HL-60 (cell line): Measurements from ENCODE around the gene GSK3A.

ENCODE experiments used
- DNase-seq, 2 experiments: peaks; one replicate each; pipeline ENCODE4 v3.0.0-alpha.2; 2010 to 2020; ENCODE audit warnings: low read depth in 1 of 2, low spot score in 1 of 2
- H3K27ac ChIP-seq: fragments of 250-450 bp; sonication (Bioruptor Pico); replicated peaks from 2 replicates; pipeline ENCODE4 v1.5.1; 2020; ENCODE audit warnings: mild to moderate bottlenecking, moderate library complexity
- H3K27me3 ChIP-seq: fragments of 250-450 bp; sonication (Bioruptor Pico); 2 replicates; pipeline ENCODE4 v1.5.1; 2021; ENCODE audit warnings: mild to moderate bottlenecking, moderate library complexity; ENCODE audit not compliant: insufficient read depth, poor library complexity, severe bottlenecking
- H3K4me3 ChIP-seq: replicated peaks from 2 replicates; pipeline ENCODE4 v1.5.1; 2011; ENCODE audit warnings: mild to moderate bottlenecking, control low read depth, low read length; ENCODE audit not compliant: insufficient read depth
- GABPA ChIP-seq: IDR thresholded peaks from 2 replicates; pipeline ENCODE4 v1.6.1; 2012; ENCODE audit warnings: low read depth
- POLR2AphosphoS5 ChIP-seq: IDR thresholded peaks from 2 replicates; pipeline ENCODE4 v1.6.1; 2012; ENCODE audit warnings: low read depth
- SPI1 ChIP-seq: IDR thresholded peaks from 2 replicates; pipeline ENCODE4 v1.6.1; 2012; ENCODE audit warnings: low read depth, mild to moderate bottlenecking, borderline replicate concordance
- TF ChIP-seq, protein P1 (sequence below): IDR thresholded peaks from 2 replicates; pipeline ENCODE4 v1.6.1; 2012; ENCODE audit warnings: low read depth; ENCODE audit not compliant: insufficient replicate concordance
- TF ChIP-seq, protein P2 (sequence below): IDR thresholded peaks from one replicate; pipeline ENCODE4 v1.5.1; 2011; ENCODE audit warnings: low read length, control low read depth, inconsistent platforms; ENCODE audit not compliant: insufficient read depth

Gene GSK3A

DNA sequence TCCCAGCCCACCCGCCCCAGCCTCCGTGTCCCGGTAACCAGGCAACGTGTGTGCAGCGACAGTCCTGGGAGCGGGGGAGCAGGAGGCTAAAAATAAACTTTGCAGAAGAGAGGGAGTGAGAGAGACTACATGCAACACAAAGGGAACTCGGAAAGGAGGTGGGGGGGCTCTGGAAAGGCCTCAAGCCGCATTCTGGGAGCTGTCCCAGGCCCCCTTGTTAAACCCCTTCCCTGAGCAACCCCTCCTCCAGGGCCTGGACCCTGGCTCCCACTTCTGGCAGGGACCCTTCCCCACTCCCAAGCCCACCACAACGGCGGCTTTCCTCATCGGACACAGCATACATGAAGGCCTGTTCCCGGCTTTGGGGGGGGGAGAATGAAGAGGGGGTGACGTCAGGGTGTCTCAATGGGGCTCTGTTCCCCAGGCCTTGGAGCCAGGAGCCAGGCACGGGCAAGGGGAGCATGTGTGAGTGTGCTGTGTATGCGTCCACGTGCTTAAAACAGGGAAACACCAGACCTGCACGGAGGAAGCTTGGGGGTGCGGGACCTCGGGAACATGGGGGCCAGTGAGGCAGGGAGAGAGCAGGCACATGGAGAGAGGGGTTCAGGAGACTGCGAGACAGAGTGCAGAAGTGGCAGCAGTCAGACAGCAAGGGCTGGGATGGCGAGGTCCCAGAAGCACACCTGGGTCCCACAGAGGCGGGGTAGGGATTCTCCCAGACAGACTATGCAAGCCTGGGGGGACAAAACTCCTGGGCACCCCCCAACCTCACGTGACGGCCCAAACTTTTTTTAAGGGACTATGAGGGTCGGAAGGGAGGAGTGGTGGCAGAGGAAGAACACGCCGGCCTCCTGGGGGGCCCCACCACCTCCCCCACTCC, 10.2 kb upstream of the GSK3A start:
- Histone ChIP-seq H3K4me3 (peak overlapping the region; percentile 92), H3K27me3 (peaks cover 7% of the 10 kb centered on the region), H3K27ac (peak overlapping the region; percentile 74)
- peak; percentile 28 for TF ChIP-seq POLR2AphosphoS5
- no peak for TF ChIP-seq GABPA
- DNase-seq, result peak; percentile 56 to 62

DNA sequence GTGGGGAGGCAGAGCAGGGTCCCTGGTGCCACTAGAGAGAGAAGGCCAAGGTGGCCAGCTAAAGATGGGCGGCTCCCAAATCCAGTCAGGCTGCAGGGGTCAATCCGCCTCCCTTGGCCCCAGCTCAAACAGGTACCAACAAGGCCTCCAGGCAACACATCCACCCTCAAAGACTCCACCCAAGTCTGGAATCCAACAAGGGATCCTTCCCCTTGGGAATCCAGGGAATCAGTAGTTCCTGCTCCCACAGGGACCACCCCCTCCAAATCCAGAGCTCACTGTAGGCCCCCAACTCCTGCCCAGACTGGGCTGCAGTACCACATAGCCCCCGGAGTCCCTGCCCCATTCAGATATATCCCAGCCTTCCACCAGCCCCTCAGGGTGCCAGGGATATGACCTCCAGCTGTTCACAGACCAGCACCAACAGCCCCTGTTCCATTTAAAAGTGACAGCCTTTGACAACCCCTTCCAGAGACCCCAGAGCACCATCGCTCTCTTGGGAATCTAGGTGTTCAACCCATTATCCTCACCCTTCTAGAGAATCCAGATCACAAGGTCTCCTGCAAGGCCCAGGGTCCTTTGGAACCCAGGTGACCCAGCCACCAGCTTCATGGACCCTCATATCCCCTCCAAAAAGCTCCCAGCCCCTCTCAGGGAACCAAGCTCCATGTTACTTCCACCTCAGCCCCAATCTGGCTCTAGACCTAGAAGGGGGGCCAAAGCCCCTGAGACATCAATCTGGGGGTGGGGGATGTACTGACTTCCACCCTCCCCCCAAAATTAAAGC, 9.4 kb upstream of the GSK3A start:
- peak overlapping the region; percentile 92; the same call in 1 of the 2 replicates for H3K4me3 ChIP-seq
- DNase-seq, result no peak
- TF ChIP-seq, protein P1, sequence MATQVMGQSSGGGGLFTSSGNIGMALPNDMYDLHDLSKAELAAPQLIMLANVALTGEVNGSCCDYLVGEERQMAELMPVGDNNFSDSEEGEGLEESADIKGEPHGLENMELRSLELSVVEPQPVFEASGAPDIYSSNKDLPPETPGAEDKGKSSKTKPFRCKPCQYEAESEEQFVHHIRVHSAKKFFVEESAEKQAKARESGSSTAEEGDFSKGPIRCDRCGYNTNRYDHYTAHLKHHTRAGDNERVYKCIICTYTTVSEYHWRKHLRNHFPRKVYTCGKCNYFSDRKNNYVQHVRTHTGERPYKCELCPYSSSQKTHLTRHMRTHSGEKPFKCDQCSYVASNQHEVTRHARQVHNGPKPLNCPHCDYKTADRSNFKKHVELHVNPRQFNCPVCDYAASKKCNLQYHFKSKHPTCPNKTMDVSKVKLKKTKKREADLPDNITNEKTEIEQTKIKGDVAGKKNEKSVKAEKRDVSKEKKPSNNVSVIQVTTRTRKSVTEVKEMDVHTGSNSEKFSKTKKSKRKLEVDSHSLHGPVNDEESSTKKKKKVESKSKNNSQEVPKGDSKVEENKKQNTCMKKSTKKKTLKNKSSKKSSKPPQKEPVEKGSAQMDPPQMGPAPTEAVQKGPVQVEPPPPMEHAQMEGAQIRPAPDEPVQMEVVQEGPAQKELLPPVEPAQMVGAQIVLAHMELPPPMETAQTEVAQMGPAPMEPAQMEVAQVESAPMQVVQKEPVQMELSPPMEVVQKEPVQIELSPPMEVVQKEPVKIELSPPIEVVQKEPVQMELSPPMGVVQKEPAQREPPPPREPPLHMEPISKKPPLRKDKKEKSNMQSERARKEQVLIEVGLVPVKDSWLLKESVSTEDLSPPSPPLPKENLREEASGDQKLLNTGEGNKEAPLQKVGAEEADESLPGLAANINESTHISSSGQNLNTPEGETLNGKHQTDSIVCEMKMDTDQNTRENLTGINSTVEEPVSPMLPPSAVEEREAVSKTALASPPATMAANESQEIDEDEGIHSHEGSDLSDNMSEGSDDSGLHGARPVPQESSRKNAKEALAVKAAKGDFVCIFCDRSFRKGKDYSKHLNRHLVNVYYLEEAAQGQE, result no peak
- no peak for TF ChIP-seq GABPA
- H3K27ac ChIP-seq, result peak overlapping the region; percentile 74
- H3K27me3 ChIP-seq, result peaks cover 7% of the 10 kb centered on the region

DNA sequence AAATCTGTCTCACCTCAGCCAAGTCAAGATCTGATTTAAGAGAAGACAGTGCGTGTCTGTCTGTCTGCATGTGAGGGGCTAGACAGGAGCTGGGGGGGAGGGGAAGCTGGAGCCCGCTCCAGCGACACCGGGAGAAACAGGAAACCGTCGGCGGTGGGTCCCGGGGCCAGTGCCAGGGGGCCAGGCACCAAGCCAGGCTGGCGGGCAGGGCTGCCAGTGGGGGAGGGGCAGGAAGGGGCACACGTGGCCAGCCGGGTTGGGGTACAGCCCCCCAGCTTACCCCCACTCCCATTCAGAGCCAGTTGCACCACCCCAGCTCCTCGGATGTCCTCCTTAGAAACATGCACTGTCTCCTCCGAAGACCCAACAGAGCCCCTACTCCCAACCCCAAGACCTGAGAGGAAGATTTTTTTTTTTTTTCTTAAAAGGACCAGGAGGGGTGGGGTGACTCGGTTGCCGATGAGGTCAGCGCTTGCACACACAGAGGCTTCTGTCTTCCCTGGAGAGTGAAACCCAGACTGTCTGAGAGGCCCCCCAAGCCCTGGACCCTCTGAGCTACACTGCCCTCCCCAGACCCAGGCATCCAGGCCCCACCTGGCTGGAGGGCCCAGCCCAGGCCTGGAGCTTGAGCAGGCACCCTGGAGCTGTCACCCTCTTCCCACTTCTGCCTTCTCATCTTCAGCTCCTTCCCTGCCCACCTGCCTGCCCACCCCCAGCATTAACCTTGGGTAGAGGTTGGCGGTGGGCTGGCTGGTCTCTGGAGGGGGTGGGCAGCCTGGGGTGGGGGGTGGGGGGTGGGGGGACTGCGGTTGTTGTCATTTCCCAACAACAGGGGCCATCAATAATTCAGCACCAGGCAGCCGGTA, 8.5 kb upstream of the GSK3A start:
- DNase-seq, result peak in 1 of 2 experiments; percentile 7
- Histone ChIP-seq H3K27ac (peak overlapping the region; percentile 20), H3K27me3 (peaks cover 3% of the 10 kb centered on the region), H3K4me3 (no peak overlapping the region)
- TF ChIP-seq GABPA (no peak), POLR2AphosphoS5 (peak; percentile 32; the same call in 1 of the 2 replicates)

DNA sequence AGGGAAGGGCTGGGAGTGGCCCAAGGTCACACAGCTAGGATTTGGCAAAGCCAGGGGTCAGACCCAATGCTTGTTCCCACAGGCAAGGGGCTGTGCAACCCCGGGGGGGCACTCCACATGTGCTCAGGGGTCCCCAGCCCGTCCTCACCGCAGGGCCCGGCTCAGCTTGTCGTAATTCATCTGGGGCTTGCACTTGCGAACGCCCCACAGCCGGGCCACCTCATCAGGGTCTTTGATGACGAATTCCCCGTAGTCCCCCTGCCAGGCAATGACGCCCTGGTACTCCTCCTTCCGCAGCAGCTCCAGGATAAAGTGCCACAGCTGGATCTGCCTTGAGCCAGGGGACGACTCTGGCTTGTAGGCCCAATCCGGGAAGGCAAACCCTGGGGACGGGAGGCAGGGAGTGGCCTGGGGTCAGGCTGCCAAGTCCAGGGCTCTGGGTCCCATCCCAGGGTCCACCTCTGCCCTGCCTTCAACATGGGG, 7.8 kb upstream of the GSK3A start:
- H3K4me3 ChIP-seq, result no peak overlapping the region
- DNase-seq, result no peak
- peak overlapping the region; percentile 20 for H3K27ac ChIP-seq
- no peaks in the 10 kb centered on the region for H3K27me3 ChIP-seq
- TF ChIP-seq POLR2AphosphoS5 (no peak; the same call in 1 of the 2 replicates), SPI1 (no peak), GABPA (no peak)
- TF ChIP-seq, protein P2, sequence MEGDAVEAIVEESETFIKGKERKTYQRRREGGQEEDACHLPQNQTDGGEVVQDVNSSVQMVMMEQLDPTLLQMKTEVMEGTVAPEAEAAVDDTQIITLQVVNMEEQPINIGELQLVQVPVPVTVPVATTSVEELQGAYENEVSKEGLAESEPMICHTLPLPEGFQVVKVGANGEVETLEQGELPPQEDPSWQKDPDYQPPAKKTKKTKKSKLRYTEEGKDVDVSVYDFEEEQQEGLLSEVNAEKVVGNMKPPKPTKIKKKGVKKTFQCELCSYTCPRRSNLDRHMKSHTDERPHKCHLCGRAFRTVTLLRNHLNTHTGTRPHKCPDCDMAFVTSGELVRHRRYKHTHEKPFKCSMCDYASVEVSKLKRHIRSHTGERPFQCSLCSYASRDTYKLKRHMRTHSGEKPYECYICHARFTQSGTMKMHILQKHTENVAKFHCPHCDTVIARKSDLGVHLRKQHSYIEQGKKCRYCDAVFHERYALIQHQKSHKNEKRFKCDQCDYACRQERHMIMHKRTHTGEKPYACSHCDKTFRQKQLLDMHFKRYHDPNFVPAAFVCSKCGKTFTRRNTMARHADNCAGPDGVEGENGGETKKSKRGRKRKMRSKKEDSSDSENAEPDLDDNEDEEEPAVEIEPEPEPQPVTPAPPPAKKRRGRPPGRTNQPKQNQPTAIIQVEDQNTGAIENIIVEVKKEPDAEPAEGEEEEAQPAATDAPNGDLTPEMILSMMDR, result no peak
- TF ChIP-seq, protein P1, result no peak

DNA sequence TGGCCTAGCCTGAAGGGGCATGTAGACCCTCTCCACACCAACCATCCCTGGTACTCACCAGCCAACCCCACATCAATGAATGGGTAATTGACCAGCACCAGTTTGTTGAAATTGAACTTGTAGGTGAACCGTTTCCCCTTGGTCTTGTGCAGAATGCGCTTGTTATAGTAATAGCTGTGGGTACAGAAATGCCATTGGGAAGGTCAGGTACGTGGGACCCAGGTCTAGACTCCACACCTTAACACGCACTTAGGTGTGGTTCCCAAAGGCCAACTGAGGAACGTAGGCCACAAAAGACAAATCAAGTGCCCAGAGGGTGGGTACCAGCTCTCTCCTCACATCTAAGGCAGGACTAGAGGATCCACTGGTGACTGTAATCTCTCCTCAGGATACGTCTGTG, 7.4 kb upstream of the GSK3A start:
- TF ChIP-seq, protein P1, result no peak
- TF ChIP-seq SPI1 (no peak), POLR2AphosphoS5 (no peak), GABPA (no peak)
- TF ChIP-seq, protein P2, result no peak
- Histone ChIP-seq H3K27ac (no peak overlapping the region), H3K4me3 (no peak overlapping the region), H3K27me3 (no peaks in the 10 kb centered on the region)
- no peak for DNase-seq
